CD8-positive, alpha-beta memory T cell (primary cell): ENCODE measurements around the gene KRT32. TPM values are rescaled to one million over a fixed set of nuclear protein-coding genes. Genes with fewer than 3 reads are reported as not detected.

ENCODE experiments used
- CTCF ChIA-PET: fragments of 350-600 bp; sonication (Branson Sonifier 250); formaldehyde crosslinking; loops from one replicate; lab custom pipeline; 2021; ENCODE audit warnings: antibody characterized with exemption; lab: Charles Lee
- POLR2A ChIA-PET: fragments of 350-600 bp; sonication (Branson Sonifier 250); formaldehyde crosslinking; loops from one replicate; lab custom pipeline; 2021; ENCODE audit warnings: antibody characterized with exemption; lab: Charles Lee
- DNase-seq, 5 donors: peaks; one replicate each; pipeline versions ENCODE4 v3.0.0 to v3.0.0-alpha.2; 2020 to 2022; ENCODE audit warnings: mixed read lengths in 1 of 5
- H3K27ac ChIP-seq: one replicate; pipeline ENCODE4 v1.7.0; 2013; ENCODE audit warnings: low read depth, mild to moderate bottlenecking, low read length, moderate library complexity
- H3K27me3 ChIP-seq: 2 replicates; pipeline ENCODE4 v1.7.0; 2013; ENCODE audit warnings: low read length, mild to moderate bottlenecking; ENCODE audit not compliant: insufficient read depth, poor library complexity, severe bottlenecking
- H3K36me3 ChIP-seq: 2 replicates; pipeline ENCODE4 v1.7.0; 2013; ENCODE audit warnings: mild to moderate bottlenecking, low read length, moderate library complexity; ENCODE audit not compliant: insufficient read depth
- H3K4me1 ChIP-seq: 2 replicates; pipeline ENCODE4 v1.7.0; 2013; ENCODE audit warnings: mild to moderate bottlenecking, low read length, moderate library complexity; ENCODE audit not compliant: insufficient read depth
- H3K4me3 ChIP-seq: 2 replicates; pipeline ENCODE4 v1.7.0; 2013; ENCODE audit warnings: mild to moderate bottlenecking, low read length
- H3K9me3 ChIP-seq: 2 replicates; pipeline ENCODE4 v1.7.0; 2013; ENCODE audit warnings: mild to moderate bottlenecking, low read length
- H3K27ac Mint-ChIP-seq, 8 donors: one replicate each; pipeline ENCODE4 v1.8.0; 2020 to 2021; ENCODE audit warnings: mixed read lengths in 8 of 8, mild to moderate bottlenecking in 6 of 8, inconsistent platforms in 3 of 8, moderate library complexity in 3 of 8
- H3K27me3 Mint-ChIP-seq, 2 donors: one replicate each; pipeline ENCODE4 v1.8.0; 2020 to 2021; ENCODE audit warnings: mixed read lengths in 2 of 2, mild to moderate bottlenecking in 1 of 2, moderate library complexity in 1 of 2
- H3K36me3 Mint-ChIP-seq, 3 donors: one replicate each; pipeline ENCODE4 v1.8.0; 2020 to 2021; ENCODE audit warnings: mixed read lengths in 3 of 3, inconsistent platforms in 1 of 3, mild to moderate bottlenecking in 1 of 3
- H3K4me1 Mint-ChIP-seq, 3 donors: one replicate each; pipeline ENCODE4 v1.8.0; 2020 to 2021; ENCODE audit warnings: mixed read lengths in 3 of 3, inconsistent platforms in 1 of 3, mild to moderate bottlenecking in 1 of 3
- H3K4me3 Mint-ChIP-seq, 7 donors: one replicate each; pipeline ENCODE4 v1.8.0; 2020 to 2021; ENCODE audit warnings: mixed read lengths in 7 of 7, mild to moderate bottlenecking in 6 of 7, moderate library complexity in 4 of 7, inconsistent platforms in 2 of 7
- H3K9me3 Mint-ChIP-seq, 5 donors: one replicate each; pipeline ENCODE4 v1.8.0; 2020 to 2022; ENCODE audit warnings: mixed read lengths in 5 of 5, mild to moderate bottlenecking in 3 of 5, moderate library complexity in 2 of 5, inconsistent platforms in 1 of 5
- polyA plus RNA-seq: library from polyadenylated mRNA; unstranded; fragments of 300-500 nt; fragmentation: Illumina TruSeq; gene quantifications from one replicate; pipeline ENCODE4 v1.2.3, GENCODE V29; 2021
- total RNA-seq, 2 experiments: library from RNA; stranded (reverse); gene quantifications; one replicate each; pipeline ENCODE4 v1.2.3, GENCODE V29; 2021

Gene KRT32
- total and polyA plus RNA-seq, 3 experiments from 2014 or later: not detected

DNA sequence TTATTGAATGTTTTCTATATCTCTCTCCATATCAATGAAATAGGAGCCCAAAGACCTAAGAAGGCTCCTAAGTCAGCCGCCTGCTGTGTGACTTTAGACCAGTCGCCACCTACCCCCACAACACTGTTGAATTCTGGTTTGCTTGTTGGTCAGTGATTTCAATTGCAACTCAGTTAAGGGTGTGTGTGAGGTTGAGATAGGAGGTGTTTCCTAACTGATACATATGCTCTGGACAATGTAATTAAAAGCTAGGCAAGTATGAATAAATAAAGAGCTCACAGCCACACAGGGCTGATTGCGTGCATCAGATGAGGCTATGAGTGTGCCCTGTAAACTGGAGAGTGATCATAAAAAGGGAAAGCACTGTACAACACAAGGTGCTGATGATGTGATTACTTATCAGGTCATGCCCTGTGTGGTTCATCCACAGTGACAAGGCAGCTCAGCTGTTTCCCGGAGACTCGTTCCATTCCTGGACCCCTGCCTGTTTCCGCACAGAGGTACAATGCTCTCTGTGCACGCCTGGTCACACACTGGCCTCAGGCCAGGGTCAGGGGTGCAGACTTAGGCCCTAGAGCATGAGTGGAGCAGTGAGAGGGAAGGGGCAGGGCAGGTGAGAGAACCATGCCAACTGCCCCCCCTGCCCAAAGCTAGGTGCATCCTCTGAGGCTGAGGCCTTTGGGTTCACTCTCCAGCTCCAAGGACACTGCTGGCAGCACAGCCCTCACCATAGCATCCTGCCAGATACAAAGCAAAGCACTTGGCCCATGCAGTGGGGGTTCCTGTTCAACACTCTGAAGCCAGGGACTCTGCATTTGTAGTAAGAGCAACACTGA, 17.0 kb upstream of the KRT32 start:
- no peaks in the 10 kb centered on the region for H3K9me3 ChIP-seq
- POLR2A ChIA-PET: no interaction called here
- Mint-ChIP-seq H3K4me1 (no peaks in the 10 kb centered on the region), H3K36me3 (no peaks in the 10 kb centered on the region), H3K4me3 (no peak overlapping the region), H3K9me3 (no peaks in the 10 kb centered on the region), H3K27me3 (peaks cover 3 to 11% of the 10 kb centered on the region in 2 donors), H3K27ac (peak overlapping the region in 1 of 8 donors; percentile 50)
- DNase-seq: no peak
- H3K4me1 ChIP-seq: no peaks in the 10 kb centered on the region
- no peaks in the 10 kb centered on the region for H3K36me3 ChIP-seq
- H3K27me3 ChIP-seq: no peaks in the 10 kb centered on the region
- no peak overlapping the region for H3K27ac ChIP-seq
- CTCF ChIA-PET: interaction anchor here (0.6 kb wide), 1 partner anchor 358 kb away, joined by 3 read pairs; no protein-coding TSS in a partner anchor
- no peak overlapping the region for H3K4me3 ChIP-seq

GRCh38 chr17:41483531-41483930, 16.3 kb upstream of the KRT32 start:
- Histone ChIP-seq H3K27ac (no peak overlapping the region), H3K36me3 (no peaks in the 10 kb centered on the region), H3K4me3 (no peak overlapping the region), H3K4me1 (no peaks in the 10 kb centered on the region), H3K9me3 (no peaks in the 10 kb centered on the region), H3K27me3 (no peaks in the 10 kb centered on the region)
- peaks cover 3 to 8% of the 10 kb centered on the region in 2 donors for H3K27me3 Mint-ChIP-seq
- POLR2A ChIA-PET: no interaction called here
- H3K4me3 Mint-ChIP-seq: no peak overlapping the region
- no peaks in the 10 kb centered on the region for H3K4me1 Mint-ChIP-seq
- H3K27ac Mint-ChIP-seq: peak overlapping the region in 3 of 8 donors; percentile 34 to 95 (median 53)
- no peak for DNase-seq
- H3K36me3 Mint-ChIP-seq: no peaks in the 10 kb centered on the region
- H3K9me3 Mint-ChIP-seq: no peaks in the 10 kb centered on the region
- CTCF ChIA-PET: interaction anchor here (0.6 kb wide), 1 partner anchor 357 kb away, joined by 3 read pairs; no protein-coding TSS in a partner anchor

DNA sequence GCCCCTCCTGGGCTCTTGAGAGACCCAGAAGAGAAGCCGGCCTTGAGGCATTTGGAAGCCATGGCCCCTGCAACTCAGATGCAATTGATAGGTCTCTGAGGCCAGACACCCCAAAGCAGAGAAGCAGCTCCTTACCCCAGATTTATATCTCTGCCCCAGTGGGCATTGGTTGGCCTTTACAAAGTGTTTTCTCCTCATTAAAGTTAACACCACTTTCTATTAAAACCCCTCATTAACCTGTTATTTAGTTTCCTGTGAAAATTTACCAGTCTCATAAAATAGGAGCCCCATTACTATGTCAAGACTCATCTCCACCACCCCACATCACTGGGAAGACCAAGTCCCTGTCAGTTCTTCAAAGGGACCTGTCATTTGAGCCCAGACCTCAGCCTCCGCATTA, 13.8 kb upstream of the KRT32 start, which contains the start of gene KRT35:
Gene KRT35, minus strand, starts transcription at position 116 of the 400 bp plus-strand sequence. Its CDS starts 54 bp downstream, at position 62.
- peak within 1 kb of the TSS in 2 of 8 donors; percentile 21 to 64 for H3K27ac Mint-ChIP-seq
- H3K27me3 Mint-ChIP-seq: peaks cover 0 to 3% of the 10 kb centered on the region in 2 donors
- no peaks in the 10 kb centered on the region for H3K36me3 Mint-ChIP-seq
- Histone ChIP-seq H3K4me1 (no peaks in the 10 kb centered on the region), H3K9me3 (no peaks in the 10 kb centered on the region), H3K36me3 (no peaks in the 10 kb centered on the region), H3K4me3 (no peak within 1 kb of the TSS), H3K27ac (no peak within 1 kb of the TSS), H3K27me3 (no peaks in the 10 kb centered on the region)
- ChIA-PET CTCF (no interaction called here), POLR2A (no interaction called here)
- DNase-seq: no peak
- no peaks in the 10 kb centered on the region for H3K9me3 Mint-ChIP-seq
- H3K4me3 Mint-ChIP-seq: no peak within 1 kb of the TSS
- no peaks in the 10 kb centered on the region for H3K4me1 Mint-ChIP-seq

- Mint-ChIP-seq H3K27ac (no peak overlapping the region), H3K4me1 (no peaks in the 10 kb centered on the region), H3K27me3 (peaks cover 0 to 3% of the 10 kb centered on the region in 2 donors), H3K9me3 (no peaks in the 10 kb centered on the region), H3K4me3 (no peak overlapping the region), H3K36me3 (no peaks in the 10 kb centered on the region)
- H3K36me3 ChIP-seq: no peaks in the 10 kb centered on the region
- DNase-seq: no peak
- H3K4me1 ChIP-seq: no peaks in the 10 kb centered on the region
- CTCF ChIA-PET: no interaction called here
- no peaks in the 10 kb centered on the region for H3K27me3 ChIP-seq
- H3K9me3 ChIP-seq: no peaks in the 10 kb centered on the region
- no peak overlapping the region for H3K4me3 ChIP-seq
- POLR2A ChIA-PET: no interaction called here
- no peak overlapping the region for H3K27ac ChIP-seq
These were observed 13.4 kb upstream of the KRT32 start for GRCh38 chr17:41480581-41480980.

DNA sequence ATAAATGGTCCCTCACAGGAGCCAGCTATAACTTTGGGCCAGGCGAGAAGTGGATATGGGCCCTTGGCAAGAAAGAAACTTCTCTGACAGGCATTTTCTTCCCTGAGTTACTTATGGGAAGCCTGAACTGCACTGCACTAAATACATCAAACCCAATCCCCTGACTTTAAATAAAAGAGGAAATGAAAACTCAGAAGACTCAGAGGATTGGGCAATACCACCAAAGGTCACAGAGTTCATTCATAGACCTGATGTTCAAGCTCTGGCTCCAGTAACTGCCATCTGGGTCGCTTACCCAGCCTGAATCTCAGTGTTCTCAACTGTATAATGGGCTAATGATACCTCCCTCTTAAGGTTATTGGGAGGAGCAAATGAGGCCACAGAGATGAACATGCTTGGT, 12.9 kb upstream of the KRT32 start:
- no peak for DNase-seq
- no peaks in the 10 kb centered on the region for H3K36me3 ChIP-seq
- H3K27me3 ChIP-seq: no peaks in the 10 kb centered on the region
- no peak overlapping the region for H3K4me3 ChIP-seq
- no peaks in the 10 kb centered on the region for H3K9me3 ChIP-seq
- no peak overlapping the region for H3K4me3 Mint-ChIP-seq
- no peaks in the 10 kb centered on the region for H3K36me3 Mint-ChIP-seq
- no peaks in the 10 kb centered on the region for H3K4me1 Mint-ChIP-seq
- no peak overlapping the region for H3K27ac ChIP-seq
- H3K4me1 ChIP-seq: no peaks in the 10 kb centered on the region
- CTCF ChIA-PET: no interaction called here
- peaks cover 0 to 3% of the 10 kb centered on the region in 2 donors for H3K27me3 Mint-ChIP-seq
- POLR2A ChIA-PET: no interaction called here
- no peaks in the 10 kb centered on the region for H3K9me3 Mint-ChIP-seq
- peak overlapping the region in 2 of 8 donors; percentile 7 to 21 for H3K27ac Mint-ChIP-seq

- Mint-ChIP-seq H3K27me3 (peaks cover 0 to 1% of the 10 kb centered on the region in 2 donors), H3K4me3 (no peak overlapping the region), H3K27ac (no peak overlapping the region), H3K9me3 (peaks cover 0 to 3% (median 0%) of the 10 kb centered on the region in 5 donors), H3K36me3 (no peaks in the 10 kb centered on the region), H3K4me1 (no peaks in the 10 kb centered on the region)
- Histone ChIP-seq H3K4me1 (no peaks in the 10 kb centered on the region), H3K27me3 (no peaks in the 10 kb centered on the region), H3K9me3 (no peaks in the 10 kb centered on the region), H3K36me3 (no peaks in the 10 kb centered on the region), H3K27ac (no peak overlapping the region), H3K4me3 (no peak overlapping the region)
- ChIA-PET CTCF (no interaction called here), POLR2A (no interaction called here)
- no peak for DNase-seq
These were observed 11.1 kb upstream of the KRT32 start for GRCh38 chr17:41478237-41478636.

- H3K36me3 Mint-ChIP-seq: peaks cover 0 to 3% (median 0%) of the 10 kb centered on the region in 3 donors
- H3K9me3 ChIP-seq: no peaks in the 10 kb centered on the region
- peaks cover 3 to 5% of the 10 kb centered on the region in 2 donors for H3K27me3 Mint-ChIP-seq
- POLR2A ChIA-PET: no interaction called here
- peaks cover 0 to 3% (median 0%) of the 10 kb centered on the region in 5 donors for H3K9me3 Mint-ChIP-seq
- no peak for DNase-seq
- CTCF ChIA-PET: no interaction called here
- no peaks in the 10 kb centered on the region for H3K4me1 Mint-ChIP-seq
- H3K36me3 ChIP-seq: no peaks in the 10 kb centered on the region
- no peaks in the 10 kb centered on the region for H3K27me3 ChIP-seq
- no peak overlapping the region for H3K4me3 Mint-ChIP-seq
- H3K4me1 ChIP-seq: no peaks in the 10 kb centered on the region
- H3K4me3 ChIP-seq: no peak overlapping the region
- H3K27ac Mint-ChIP-seq: no peak overlapping the region
- H3K27ac ChIP-seq: no peak overlapping the region
These were observed 10.0 kb upstream of the KRT32 start for GRCh38 chr17:41476866-41477815.
